Measurements from ENCODE around the gene TMEM213. TPM values are rescaled to one million over a fixed set of nuclear protein-coding genes. Genes with fewer than 3 reads are reported as not detected.

TMEM213 gene
- total and polyA plus RNA-seq, 2 donors (not counting 1 experiment from before 2014, with no cell fraction given): not detected

GRCh38 chr7:138835087-138835486, 37.3 kb downstream of the TMEM213 start:
- no peak for DNase-seq (ENCODE audit: low read depth in 2 of 2)
- Histone ChIP-seq H3K27ac (ENCODE audit: insufficient read depth, low read length) (no peak overlapping the region), H3K4me2 (ENCODE audit: extremely low read depth, insufficient read depth, low read length) (no peak overlapping the region), H3K79me2 (ENCODE audit: control insufficient read depth, insufficient read depth, low read length) (no peaks in the 10 kb centered on the region), H3K9ac (ENCODE audit: insufficient read depth, low read length) (no peak overlapping the region), H3K4me3 (replicated peaks in 1 of 4; ENCODE audit: control extremely low read depth in 1 of 4, insufficient read depth in 1 of 4, low read depth in 3 of 4, low read length in 4 of 4) (no peak overlapping the region), H3K4me1 (ENCODE audit: control insufficient read depth, extremely low read depth, insufficient read depth, low read length) (no peaks in the 10 kb centered on the region), H3K36me3 (ENCODE audit: control insufficient read depth, insufficient read depth, low read length) (no peaks in the 10 kb centered on the region), H4K20me1 (ENCODE audit: control insufficient read depth, extremely low read depth, insufficient read depth, low read length) (no peaks in the 10 kb centered on the region), H3K27me3 (ENCODE audit: control insufficient read depth, insufficient read depth, low read length) (no peaks in the 10 kb centered on the region), H2AFZ (ENCODE audit: low read length) (no peak overlapping the region), H3K9me3 (ENCODE audit: control insufficient read depth, insufficient read depth, low read depth, low read length) (no peaks in the 10 kb centered on the region)
- no peak for TF ChIP-seq EZH2 (IDR thresholded peaks at IDR 0.05; ENCODE audit: low read length, missing control alignments)
- TF ChIP-seq, protein P1, sequence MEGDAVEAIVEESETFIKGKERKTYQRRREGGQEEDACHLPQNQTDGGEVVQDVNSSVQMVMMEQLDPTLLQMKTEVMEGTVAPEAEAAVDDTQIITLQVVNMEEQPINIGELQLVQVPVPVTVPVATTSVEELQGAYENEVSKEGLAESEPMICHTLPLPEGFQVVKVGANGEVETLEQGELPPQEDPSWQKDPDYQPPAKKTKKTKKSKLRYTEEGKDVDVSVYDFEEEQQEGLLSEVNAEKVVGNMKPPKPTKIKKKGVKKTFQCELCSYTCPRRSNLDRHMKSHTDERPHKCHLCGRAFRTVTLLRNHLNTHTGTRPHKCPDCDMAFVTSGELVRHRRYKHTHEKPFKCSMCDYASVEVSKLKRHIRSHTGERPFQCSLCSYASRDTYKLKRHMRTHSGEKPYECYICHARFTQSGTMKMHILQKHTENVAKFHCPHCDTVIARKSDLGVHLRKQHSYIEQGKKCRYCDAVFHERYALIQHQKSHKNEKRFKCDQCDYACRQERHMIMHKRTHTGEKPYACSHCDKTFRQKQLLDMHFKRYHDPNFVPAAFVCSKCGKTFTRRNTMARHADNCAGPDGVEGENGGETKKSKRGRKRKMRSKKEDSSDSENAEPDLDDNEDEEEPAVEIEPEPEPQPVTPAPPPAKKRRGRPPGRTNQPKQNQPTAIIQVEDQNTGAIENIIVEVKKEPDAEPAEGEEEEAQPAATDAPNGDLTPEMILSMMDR (conservative IDR thresholded peaks at IDR 0.05 in 1 of 2, IDR thresholded peaks at IDR 0.05 in 1 of 2; ENCODE audit: low read depth in 1 of 2, low read length in 2 of 2): no peak

GRCh38 chr7:138837627-138838026, 39.8 kb downstream of the TMEM213 start:
- DNase-seq (ENCODE audit: low read depth in 2 of 2): peak in 1 of 2 donors; percentile 46
- no peaks in the 10 kb centered on the region for H3K4me1 ChIP-seq (ENCODE audit: control insufficient read depth, extremely low read depth, insufficient read depth, low read length)
- H2AFZ ChIP-seq (ENCODE audit: low read length): peak overlapping the region; percentile 69
- H3K4me3 ChIP-seq (replicated peaks in 1 of 4; ENCODE audit: control extremely low read depth in 1 of 4, insufficient read depth in 1 of 4, low read depth in 3 of 4, low read length in 4 of 4): no peak overlapping the region
- no peak overlapping the region for H3K9ac ChIP-seq (ENCODE audit: insufficient read depth, low read length)
- no peaks in the 10 kb centered on the region for H3K79me2 ChIP-seq (ENCODE audit: control insufficient read depth, insufficient read depth, low read length)
- no peak overlapping the region for H3K27ac ChIP-seq (ENCODE audit: insufficient read depth, low read length)
- TF ChIP-seq, protein P1 (conservative IDR thresholded peaks at IDR 0.05 in 1 of 2, IDR thresholded peaks at IDR 0.05 in 1 of 2; ENCODE audit: low read depth in 1 of 2, low read length in 2 of 2): no peak
- no peak for TF ChIP-seq EZH2 (IDR thresholded peaks at IDR 0.05; ENCODE audit: low read length, missing control alignments)
- no peaks in the 10 kb centered on the region for H4K20me1 ChIP-seq (ENCODE audit: control insufficient read depth, extremely low read depth, insufficient read depth, low read length)
- H3K27me3 ChIP-seq (ENCODE audit: control insufficient read depth, insufficient read depth, low read length): no peaks in the 10 kb centered on the region
- H3K4me2 ChIP-seq (ENCODE audit: extremely low read depth, insufficient read depth, low read length): no peak overlapping the region
- H3K9me3 ChIP-seq (ENCODE audit: control insufficient read depth, insufficient read depth, low read depth, low read length): no peaks in the 10 kb centered on the region
- no peaks in the 10 kb centered on the region for H3K36me3 ChIP-seq (ENCODE audit: control insufficient read depth, insufficient read depth, low read length)

GRCh38 chr7:138838166-138838565, 40.4 kb downstream of the TMEM213 start:
- H2AFZ ChIP-seq (ENCODE audit: low read length): peak overlapping the region; percentile 3
- H3K4me2 ChIP-seq (ENCODE audit: extremely low read depth, insufficient read depth, low read length): peak overlapping the region; percentile 45
- H3K36me3 ChIP-seq (ENCODE audit: control insufficient read depth, insufficient read depth, low read length): no peaks in the 10 kb centered on the region

More at GRCh38 chr7:138838166-138838565, 40.4 kb downstream of the TMEM213 start:
- no peaks in the 10 kb centered on the region for H3K79me2 ChIP-seq (ENCODE audit: control insufficient read depth, insufficient read depth, low read length)
- no peaks in the 10 kb centered on the region for H3K27me3 ChIP-seq (ENCODE audit: control insufficient read depth, insufficient read depth, low read length)
- no peaks in the 10 kb centered on the region for H3K9me3 ChIP-seq (ENCODE audit: control insufficient read depth, insufficient read depth, low read depth, low read length)
- no peak overlapping the region for H3K9ac ChIP-seq (ENCODE audit: insufficient read depth, low read length)
- DNase-seq (ENCODE audit: low read depth in 2 of 2): no peak
- H3K4me1 ChIP-seq (ENCODE audit: control insufficient read depth, extremely low read depth, insufficient read depth, low read length): no peaks in the 10 kb centered on the region
- TF ChIP-seq, protein P1 (conservative IDR thresholded peaks at IDR 0.05 in 1 of 2, IDR thresholded peaks at IDR 0.05 in 1 of 2; ENCODE audit: low read depth in 1 of 2, low read length in 2 of 2): peak in 1 of 2 donors; percentile 7
- TF ChIP-seq EZH2 (IDR thresholded peaks at IDR 0.05; ENCODE audit: low read length, missing control alignments): no peak
- H4K20me1 ChIP-seq (ENCODE audit: control insufficient read depth, extremely low read depth, insufficient read depth, low read length): no peaks in the 10 kb centered on the region
- no peak overlapping the region for H3K27ac ChIP-seq (ENCODE audit: insufficient read depth, low read length)
- H3K4me3 ChIP-seq (replicated peaks in 1 of 4; ENCODE audit: control extremely low read depth in 1 of 4, insufficient read depth in 1 of 4, low read depth in 3 of 4, low read length in 4 of 4): no peak overlapping the region
